Stimulated activated CD8-positive, alpha-beta memory T cell treated with anti-CD3 and anti-CD28 coated beads, Interleukin-4, amount 100 ng/mL, for 1 hour (primary cell): ENCODE results near the gene PDLIM5.
"Not testable (repeated sequence)": the region's sequence is repeated elsewhere in the genome, so short reads cannot be mapped to it uniquely, and the experiment has no call there.

Experiments
- DNase-seq, 2 donors: peaks; one replicate each; pipeline ENCODE4 v3.0.0-alpha.2; 2020; ENCODE audit warnings: low read depth in 2 of 2, low spot score in 1 of 2

PDLIM5 gene

GRCh38 chr4:94583914-94584641 lies 132.3 kb downstream of the PDLIM5 start:
- no peak for DNase-seq

DNA sequence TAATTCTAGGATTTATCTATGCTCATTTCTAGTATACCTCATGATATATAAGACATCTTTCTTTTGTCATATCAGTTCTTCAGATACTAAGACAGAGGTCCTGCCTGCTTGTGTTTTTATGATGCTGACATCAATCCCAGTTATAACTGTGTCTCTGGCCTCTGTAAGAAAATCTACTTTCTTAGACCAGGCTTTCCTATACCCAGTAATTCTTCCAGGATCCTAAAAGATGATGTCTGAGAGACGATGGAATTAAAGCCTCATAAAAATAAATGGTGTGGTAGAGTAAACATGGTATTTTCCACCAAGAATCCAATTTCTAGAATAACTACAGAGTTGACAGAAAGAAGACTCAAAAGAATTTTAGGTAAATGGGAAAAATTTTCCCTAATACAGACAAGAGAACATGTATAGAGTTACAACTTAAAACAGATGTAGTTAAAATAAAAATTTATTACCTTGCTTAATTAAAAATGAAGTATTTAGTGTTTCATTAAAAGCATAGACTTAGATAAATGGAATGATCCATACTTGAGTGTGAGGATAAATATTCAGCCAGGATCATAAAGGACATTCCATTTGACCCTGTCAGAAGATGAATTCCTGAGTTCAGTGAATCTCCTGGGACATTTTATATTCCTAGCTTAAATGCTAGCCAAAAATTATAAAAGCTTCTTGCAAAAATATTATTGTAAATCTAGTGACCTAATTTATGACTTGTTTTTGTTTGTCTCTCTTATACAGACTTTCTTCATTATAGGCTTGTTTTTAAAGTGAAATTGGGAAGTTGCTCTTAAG lies 137.4 kb downstream of the PDLIM5 start:
- DNase-seq, result no peak

GRCh38 chr4:94590493-94590892 lies 138.8 kb downstream of the PDLIM5 start:
- no peak for DNase-seq

DNA sequence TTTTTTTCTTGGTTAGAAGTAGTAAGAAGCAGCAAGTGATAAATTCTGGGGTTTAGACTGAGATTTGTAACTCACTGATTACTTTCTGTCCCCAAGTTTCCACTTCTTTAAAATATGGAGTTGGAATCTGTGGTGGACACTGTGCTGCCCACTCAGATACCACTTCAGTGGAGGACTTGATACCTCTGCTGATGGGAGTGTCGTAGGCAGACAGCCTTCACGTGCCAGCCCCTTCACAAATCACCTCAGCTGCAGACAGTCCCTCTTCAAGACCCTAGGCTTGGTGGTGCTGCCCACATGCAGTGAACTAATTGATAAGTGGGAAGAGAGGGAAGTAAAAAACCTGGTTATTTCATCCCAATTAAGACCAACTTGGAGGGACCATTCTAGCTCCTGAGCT lies 139.5 kb downstream of the PDLIM5 start:
- DNase-seq, result no peak

DNA sequence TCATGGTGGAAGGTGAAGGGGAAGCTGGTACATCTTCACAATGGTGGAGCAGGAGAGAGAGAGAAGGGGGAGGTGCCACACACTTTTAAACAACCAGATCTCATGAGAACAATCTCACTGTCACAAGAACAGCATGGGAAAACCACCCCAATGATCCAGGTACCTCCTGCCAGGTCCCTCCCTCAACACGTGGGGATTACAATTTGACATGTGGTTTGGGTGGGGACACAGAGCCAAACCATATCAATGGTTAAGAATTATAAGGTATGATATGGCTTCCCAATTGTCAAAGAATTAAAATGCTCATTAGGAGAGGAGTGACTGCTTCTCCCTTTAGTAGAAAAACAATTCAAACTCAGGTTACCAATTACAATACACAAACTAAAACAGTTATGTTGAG lies 143.3 kb downstream of the PDLIM5 start:
- no peak for DNase-seq

DNA sequence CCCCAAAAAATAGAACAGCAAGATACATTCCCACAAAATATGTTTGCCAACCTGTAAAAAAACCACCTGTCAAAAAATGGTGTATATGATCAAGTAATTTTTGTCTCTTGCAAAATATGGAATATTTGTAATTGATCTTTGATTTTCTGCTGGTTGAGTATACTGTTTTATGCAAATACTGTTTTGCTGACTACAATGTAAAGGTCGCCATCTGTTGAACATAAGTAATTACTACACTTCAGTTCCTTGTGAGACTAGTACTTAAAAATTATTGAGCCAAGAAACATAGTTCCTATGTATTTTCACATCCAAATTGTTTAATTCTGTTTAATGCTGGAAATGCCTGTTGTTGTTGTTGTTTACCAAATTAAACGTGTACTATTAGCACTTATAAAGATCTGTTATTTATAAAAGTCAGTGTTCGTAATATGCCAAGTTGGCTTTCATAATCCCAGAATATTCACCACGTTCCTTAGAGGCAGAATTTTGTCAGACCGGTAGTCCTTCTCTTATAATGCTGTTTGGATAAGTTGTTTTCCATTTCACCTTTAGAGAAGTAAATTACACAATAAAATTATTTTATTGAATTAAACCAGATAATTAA lies 144.2 kb downstream of the PDLIM5 start:
- DNase-seq, result no peak

- DNase-seq, result no peak
Observed at GRCh38 chr4:94598758-94599157, 147.0 kb downstream of the PDLIM5 start.

DNA sequence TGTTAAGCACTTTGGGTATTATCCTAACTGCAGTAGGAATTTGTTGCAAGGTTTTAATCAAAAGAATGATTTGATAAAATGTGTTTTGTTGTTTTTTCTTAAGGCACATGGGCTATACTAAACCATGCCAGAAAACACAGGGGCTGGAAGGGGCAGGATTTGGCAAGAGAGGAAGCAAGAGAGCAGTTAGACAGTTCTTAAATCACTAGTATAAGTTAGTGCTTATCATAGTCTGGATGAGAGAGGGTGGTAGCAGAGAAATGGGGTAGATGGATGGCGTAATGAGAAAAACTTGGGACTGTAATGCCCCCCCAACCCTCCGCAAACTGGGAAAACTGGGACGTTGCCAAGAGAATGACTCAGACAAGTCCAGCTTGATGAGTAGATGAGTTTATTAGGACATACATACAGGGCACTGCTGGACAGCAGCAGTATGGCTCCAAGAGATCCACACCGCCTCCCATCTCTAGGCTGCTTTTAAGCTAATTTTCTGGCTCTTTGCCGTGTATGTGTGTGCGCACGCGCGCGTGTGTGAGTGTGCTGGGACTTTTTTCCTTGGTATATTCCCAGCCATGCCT lies 151.5 kb downstream of the PDLIM5 start:
- DNase-seq, result no peak

GRCh38 chr4:94605241-94605805 lies 153.6 kb downstream of the PDLIM5 start:
- DNase-seq, result no peak

- no peak for DNase-seq
Observed at GRCh38 chr4:94610145-94610544, 158.4 kb downstream of the PDLIM5 start.

DNA sequence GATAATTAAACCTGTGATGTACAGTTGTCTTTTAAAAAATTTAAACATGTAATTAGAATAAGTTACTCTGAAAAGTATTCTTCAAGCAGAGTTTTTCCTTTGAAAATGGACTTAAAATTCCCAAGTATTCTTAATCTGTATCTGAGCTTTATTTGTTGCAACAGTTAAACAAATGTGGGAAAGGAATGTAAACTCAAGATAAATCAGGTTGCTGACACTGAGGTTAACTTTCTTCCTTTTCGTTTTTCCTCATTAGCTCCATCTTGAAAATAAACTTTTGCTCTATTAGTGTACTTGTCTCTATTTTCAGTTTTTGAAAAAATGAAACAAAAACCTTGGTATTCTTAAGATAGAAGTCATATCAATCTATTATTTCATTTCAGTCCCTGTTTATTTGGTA lies 161.5 kb downstream of the PDLIM5 start:
- DNase-seq, result no peak

GRCh38 chr4:94615451-94615850 lies 163.7 kb downstream of the PDLIM5 start:
- no peak for DNase-seq

- no peak for DNase-seq
Observed at GRCh38 chr4:94621491-94622080, 169.8 kb downstream of the PDLIM5 start.

- DNase-seq, result no peak
Observed at GRCh38 chr4:94623126-94623911, 171.6 kb downstream of the PDLIM5 start.

GRCh38 chr4:94626942-94627341 lies 175.2 kb downstream of the PDLIM5 start:
- no peak for DNase-seq

GRCh38 chr4:94629058-94629457 lies 177.3 kb downstream of the PDLIM5 start:
- DNase-seq, result not testable (repeated sequence)

DNA sequence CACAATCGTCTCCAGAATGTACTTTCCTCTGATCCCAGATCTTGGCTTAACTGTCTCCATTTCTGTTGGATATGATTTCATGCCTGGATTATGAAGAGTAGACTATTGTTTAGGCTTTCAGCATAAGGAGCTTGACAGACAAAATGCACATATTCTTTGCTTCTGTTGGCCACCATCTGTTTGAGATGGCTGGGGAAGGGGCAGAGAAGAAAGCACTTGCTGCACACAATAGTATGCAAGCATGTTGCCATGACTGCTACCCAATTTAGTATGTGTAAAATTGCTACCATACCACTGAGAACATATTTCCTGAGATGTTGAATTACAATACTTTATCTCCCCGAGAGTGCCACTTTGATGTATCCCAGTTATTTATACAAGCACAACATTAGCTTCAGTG lies 178.1 kb downstream of the PDLIM5 start:
- no peak for DNase-seq

DNA sequence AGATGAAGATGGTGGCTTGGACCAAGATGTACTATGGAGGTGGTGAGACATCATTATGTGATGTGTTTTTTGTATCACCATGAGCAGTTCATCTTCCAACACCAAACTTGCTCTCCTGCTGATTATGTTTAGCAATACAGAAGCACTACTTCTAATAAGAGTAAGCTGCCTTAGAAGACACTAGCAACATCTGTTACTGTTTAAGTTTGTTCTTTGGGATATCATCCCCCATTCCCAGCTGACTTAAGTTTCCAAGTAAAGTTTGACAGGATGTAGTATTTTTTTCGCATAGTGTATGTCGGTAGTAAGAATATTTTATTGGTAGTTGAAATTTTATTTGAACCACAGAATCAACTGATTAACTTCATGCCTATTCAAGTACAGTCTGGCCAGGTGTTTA lies 182.5 kb downstream of the PDLIM5 start:
- no peak for DNase-seq

DNA sequence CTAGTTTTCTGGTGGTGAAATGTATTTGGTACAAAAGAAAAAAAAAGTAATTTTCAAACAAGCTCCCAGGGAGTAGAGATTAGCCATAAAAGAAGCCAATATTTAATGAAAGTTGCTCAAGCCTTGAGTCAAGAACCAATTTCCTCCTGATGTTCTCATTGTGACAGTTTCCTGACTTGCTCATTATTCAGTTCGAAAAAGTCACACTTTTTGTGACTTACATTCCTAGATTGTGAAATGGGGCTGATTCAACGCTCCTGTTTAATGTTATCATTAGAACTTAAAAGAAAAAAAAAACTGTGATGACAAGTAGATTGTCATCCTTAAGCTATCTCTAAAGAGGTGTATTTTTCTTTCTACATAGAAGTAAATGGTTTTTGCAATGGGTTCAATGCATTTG lies 183.4 kb downstream of the PDLIM5 start:
- no peak for DNase-seq

DNA sequence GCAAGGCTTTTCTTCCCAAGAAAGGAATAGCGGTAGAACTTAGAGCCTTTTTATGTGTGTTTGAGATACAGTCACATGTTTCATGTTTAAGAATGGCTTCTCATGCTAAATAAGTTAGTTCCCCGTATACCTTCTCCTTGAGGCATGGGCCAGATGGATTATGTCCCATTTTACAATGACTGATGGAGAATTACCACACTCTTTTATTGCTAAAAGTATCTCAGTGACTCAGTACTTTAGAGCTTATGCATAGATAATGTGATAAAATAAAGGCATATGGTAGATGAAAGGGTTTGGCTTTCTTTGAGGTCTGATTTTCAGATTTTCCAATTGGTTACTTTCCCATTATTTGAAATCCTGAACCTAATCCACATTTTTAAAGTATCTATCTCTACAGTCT lies 184.3 kb downstream of the PDLIM5 start:
- no peak for DNase-seq
